HG02623 (cell line): ENCODE measurements around the gene PDCD1LG2.
"Not testable (repeated sequence)": the region's sequence is repeated elsewhere in the genome, so short reads cannot be mapped to it uniquely, and the experiment has no call there.

Experiments used
- ATAC-seq: cut with Tn5 transposase; IDR thresholded peaks from one replicate; pipeline ENCODE4 v1.9.1; 2021; ENCODE audit warnings: moderate library complexity; ENCODE audit not compliant: unreplicated experiment

Gene PDCD1LG2

DNA sequence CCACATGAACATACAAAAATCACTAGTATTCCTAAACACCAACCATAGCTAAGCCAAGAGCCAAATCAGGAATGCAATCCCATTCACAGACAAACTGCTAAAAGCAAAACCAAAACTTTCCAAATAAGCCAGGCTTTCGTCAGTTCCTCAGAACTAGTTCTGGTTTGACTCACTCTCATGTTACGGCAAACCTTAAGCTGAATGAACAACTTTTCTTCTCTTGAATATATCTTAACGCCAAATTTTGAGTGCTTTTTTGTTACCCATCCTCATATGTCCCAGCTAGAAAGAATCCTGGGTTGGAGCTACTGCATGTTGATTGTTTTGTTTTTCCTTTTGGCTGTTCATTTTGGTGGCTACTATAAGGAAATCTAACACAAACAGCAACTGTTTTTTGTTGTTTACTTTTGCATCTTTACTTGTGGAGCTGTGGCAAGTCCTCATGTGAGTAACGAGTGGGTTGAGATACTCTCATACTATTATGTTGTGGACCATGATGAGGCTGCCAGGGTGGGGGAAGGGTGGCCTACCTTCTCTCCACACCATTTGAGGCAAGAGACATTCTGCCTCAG, at the start of gene PDCD1LG2:
PDCD1LG2 (plus strand) TSS at position 172 of the 572 bp plus-strand sequence. CDS start 12,016 bp downstream, outside the sequence.
- peak; percentile 61 for ATAC-seq

DNA sequence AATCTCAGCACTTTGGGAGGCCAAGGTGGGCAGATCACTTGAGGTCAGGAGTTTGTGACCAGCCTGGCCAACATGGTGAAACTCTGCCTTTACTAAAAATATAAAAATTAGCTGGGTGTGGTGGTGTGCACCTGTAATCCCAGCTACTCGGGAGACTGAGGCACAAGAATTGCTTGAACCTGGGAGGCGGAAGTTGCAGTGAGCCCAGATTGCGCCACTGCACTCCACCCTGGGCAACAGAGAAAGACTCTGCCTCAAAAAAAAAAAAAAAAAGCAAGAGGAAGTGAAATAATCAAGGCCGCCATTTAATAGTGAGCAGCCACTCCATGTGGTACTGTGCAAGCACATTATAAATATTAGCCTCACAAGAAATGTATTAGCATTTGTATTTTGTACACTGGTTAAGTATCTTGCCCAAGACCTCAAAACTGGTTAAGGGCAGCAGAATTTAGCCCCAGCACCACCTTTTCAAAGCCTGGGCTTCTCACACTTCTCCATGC, 45.5 kb upstream of the PDCD1LG2 start:
- ATAC-seq = not testable (repeated sequence)

DNA sequence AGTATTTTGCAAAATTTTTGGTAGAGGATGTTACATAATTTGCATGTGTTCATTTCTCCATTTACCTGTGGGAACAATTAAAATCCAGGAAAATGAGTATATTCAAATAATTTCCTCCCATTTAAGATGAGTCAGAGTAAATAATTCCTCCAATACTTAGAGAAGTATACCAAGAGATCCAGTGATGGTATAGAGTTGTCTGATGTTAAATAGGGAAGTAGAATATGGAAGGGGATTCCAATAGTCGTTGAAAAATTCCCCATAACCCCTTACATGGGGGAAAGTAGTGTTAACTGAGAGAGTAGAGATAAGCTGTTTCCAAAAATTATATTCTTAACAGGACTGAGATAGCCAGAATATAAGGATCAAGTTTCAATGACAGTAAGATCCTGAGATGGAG, 44.3 kb upstream of the PDCD1LG2 start:
- ATAC-seq = no peak

DNA sequence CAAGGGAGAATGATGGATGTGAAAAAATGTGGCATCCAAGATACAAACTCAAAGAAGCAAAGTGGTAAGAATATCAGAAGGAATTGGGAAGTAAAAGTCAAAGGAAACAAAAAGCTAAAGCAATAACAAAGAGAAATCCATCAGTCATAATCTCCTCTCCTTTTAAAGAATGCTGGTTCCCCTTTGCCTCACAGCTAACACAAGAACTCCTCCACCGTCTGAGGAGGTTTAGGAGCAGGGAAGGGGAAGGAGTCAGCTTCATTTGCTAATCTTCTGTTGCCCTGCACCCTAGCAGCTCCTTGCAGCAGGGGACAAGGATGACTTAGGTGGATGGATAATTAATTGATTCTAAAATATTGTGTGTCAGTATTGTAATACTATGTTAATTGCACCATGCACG, 43.6 kb upstream of the PDCD1LG2 start:
- ATAC-seq = no peak

DNA sequence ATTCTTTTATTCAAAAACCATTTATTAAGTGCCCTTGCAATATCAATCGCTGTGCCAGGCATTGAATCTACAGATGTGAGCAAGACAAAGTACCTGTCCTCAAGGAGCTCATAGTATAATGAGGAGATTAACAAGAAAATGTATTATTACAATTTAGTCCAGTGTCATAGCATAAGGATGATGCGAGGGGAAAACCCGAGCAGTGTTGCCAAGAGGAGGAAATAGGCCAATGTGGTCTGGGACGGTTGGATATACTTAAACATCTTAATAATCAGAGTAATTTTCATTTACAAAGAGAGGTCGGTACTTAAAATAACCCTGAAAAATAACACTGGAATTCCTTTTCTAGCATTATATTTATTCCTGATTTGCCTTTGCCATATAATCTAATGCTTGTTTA, 41.5 kb upstream of the PDCD1LG2 start:
- ATAC-seq = no peak

DNA sequence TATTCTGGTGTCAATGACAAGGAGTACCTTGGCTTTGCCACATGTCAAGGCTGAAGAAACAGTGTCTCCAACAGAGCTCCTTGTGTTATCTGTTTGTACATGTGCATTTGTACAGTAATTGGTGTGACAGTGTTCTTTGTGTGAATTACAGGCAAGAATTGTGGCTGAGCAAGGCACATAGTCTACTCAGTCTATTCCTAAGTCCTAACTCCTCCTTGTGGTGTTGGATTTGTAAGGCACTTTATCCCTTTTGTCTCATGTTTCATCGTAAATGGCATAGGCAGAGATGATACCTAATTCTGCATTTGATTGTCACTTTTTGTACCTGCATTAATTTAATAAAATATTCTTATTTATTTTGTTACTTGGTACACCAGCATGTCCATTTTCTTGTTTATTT, 40.2 kb upstream of the PDCD1LG2 start:
- ATAC-seq = no peak

- ATAC-seq = no peak
Observed at GRCh38 chr9:5470816-5471215, 39.5 kb upstream of the PDCD1LG2 start.

- not testable (repeated sequence) for ATAC-seq
Observed at GRCh38 chr9:5475611-5476010, 34.7 kb upstream of the PDCD1LG2 start.

- ATAC-seq = no peak
Observed at GRCh38 chr9:5478206-5478605, 32.1 kb upstream of the PDCD1LG2 start.

GRCh38 chr9:5479994-5480694, 30.2 kb upstream of the PDCD1LG2 start:
- no peak for ATAC-seq

GRCh38 chr9:5480919-5481318, 29.4 kb upstream of the PDCD1LG2 start:
- ATAC-seq = no peak

DNA sequence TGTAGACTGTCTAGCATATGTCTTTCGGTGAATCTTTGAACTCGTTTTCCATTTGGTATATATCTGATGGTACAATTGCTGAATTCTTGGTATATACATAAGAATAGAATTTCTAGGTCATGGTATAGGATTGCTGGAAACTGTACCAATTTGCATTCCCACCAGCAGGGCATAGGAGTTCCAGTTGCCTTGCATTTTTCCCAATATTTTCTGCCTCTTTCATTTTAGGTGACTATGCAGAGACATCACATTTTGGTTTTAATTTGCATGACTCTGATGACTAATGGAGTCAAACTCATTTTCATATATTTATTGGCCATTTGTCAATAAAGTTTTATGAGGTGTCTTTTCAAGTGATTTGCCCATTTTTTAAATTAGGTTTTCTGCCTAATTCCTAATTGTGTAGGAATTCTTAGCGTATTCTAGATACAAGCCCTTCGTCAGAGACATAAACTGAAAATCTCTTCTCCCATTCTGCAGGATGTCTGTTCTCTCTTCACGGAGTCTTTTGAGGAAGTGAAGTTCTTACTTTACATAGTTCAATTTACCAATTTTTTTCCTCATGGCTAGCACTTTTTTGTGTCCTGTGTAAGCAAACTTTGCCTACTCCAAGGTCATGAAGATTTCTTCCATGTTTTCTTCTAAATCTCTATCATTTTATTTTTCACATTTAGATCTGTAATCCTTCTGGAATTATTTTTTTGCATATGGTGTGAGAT, 28.9 kb upstream of the PDCD1LG2 start:
- ATAC-seq = no peak

GRCh38 chr9:5482194-5482593, 28.1 kb upstream of the PDCD1LG2 start:
- no peak for ATAC-seq

GRCh38 chr9:5483306-5483705, 27.0 kb upstream of the PDCD1LG2 start:
- no peak for ATAC-seq

DNA sequence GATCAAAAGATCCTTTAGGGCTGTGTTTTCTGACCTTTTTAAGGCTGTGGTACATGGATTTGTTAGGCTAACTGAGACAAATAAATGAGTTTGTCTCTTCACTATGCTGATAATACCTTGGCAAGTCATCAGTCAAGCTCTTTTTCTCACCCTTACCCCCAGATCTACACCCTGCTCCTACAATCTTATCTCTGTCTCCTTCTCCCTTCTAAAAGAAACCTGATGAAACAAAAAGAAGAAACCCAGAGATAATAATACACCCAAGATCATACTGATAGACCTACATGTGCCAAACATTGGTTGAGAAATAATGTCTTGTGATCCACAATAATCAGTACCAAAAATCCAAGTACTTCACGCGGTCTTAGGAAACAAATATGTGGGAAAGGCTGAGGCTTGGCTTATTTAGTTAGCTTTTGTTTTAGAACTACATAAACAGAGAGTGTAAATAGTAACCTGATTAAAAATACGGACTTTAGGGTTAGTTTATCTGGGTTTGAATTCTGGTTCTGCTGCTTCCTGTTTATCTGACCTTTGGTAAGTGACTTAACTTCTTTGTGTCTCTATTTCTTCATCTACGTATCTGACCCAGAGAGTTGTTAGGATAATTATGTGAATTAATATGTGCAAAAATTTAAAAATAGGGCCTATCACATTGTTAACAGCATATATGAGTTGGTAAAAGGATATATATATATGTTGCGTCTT, 24.8 kb upstream of the PDCD1LG2 start:
- ATAC-seq = no peak

GRCh38 chr9:5486988-5487387, 23.3 kb upstream of the PDCD1LG2 start:
- no peak for ATAC-seq

- ATAC-seq = no peak
Observed at GRCh38 chr9:5488221-5489008, 21.9 kb upstream of the PDCD1LG2 start.

- no peak for ATAC-seq
Observed at GRCh38 chr9:5489630-5490490, 20.5 kb upstream of the PDCD1LG2 start.

- ATAC-seq = no peak
Observed at GRCh38 chr9:5492965-5493678, 17.2 kb upstream of the PDCD1LG2 start.
